Activated CD4-positive, alpha-beta T cell treated with anti-CD3 and anti-CD28 coated beads for 4 hours (primary cell): Measurements from ENCODE around the gene NRDC.
"Not testable (repeated sequence)": the region's sequence is repeated elsewhere in the genome, so short reads cannot be mapped to it uniquely, and the experiment has no call there.

Experiments used
- DNase-seq, 2 donors: peaks; one replicate each; pipeline ENCODE4 v3.0.0-alpha.2; 2020

Gene NRDC

GRCh38 chr1:51878616-51879336 lies at the start of gene NRDC:
TSS of gene NRDC (minus strand) at chr1:51878727. CDS start at chr1:51878615, 112 bp downstream.
- DNase-seq: peak; percentile 100

- DNase-seq: no peak
Measured at GRCh38 chr1:51927029-51927428, 48.5 kb upstream of the NRDC start.

GRCh38 chr1:51926171-51926812 lies 47.8 kb upstream of the NRDC start:
- no peak for DNase-seq

- DNase-seq: no peak
Measured at GRCh38 chr1:51924455-51924854, 45.9 kb upstream of the NRDC start.

- DNase-seq: no peak
Measured at GRCh38 chr1:51922040-51922439, 43.5 kb upstream of the NRDC start.

- DNase-seq: no peak
Measured at GRCh38 chr1:51920130-51920529, 41.6 kb upstream of the NRDC start.

- no peak for DNase-seq
Measured at GRCh38 chr1:51919684-51920083, 41.2 kb upstream of the NRDC start.

- no peak for DNase-seq
Measured at GRCh38 chr1:51916587-51917405, 38.3 kb upstream of the NRDC start.

- no peak for DNase-seq
Measured at GRCh38 chr1:51915951-51916350, 37.4 kb upstream of the NRDC start.

GRCh38 chr1:51912881-51913280 lies 34.4 kb upstream of the NRDC start:
- DNase-seq: no peak

- no peak for DNase-seq
Measured at GRCh38 chr1:51910221-51911000, 31.9 kb upstream of the NRDC start.

- no peak for DNase-seq
Measured at GRCh38 chr1:51908499-51908898, 30.0 kb upstream of the NRDC start.

- no peak for DNase-seq
Measured at GRCh38 chr1:51907079-51907702, 28.7 kb upstream of the NRDC start.

GRCh38 chr1:51906306-51907078 lies 28.0 kb upstream of the NRDC start:
- no peak for DNase-seq

- DNase-seq: no peak
Measured at GRCh38 chr1:51902456-51902855, 23.9 kb upstream of the NRDC start.

- no peak for DNase-seq
Measured at GRCh38 chr1:51901151-51901550, 22.6 kb upstream of the NRDC start.

- no peak for DNase-seq
Measured at GRCh38 chr1:51899022-51899421, 20.5 kb upstream of the NRDC start.

- no peak for DNase-seq
Measured at GRCh38 chr1:51898090-51898734, 19.7 kb upstream of the NRDC start.

- no peak for DNase-seq
Measured at GRCh38 chr1:51897699-51898031, 19.1 kb upstream of the NRDC start.

GRCh38 chr1:51894748-51895147 lies 16.2 kb upstream of the NRDC start:
- not testable (repeated sequence) for DNase-seq

- no peak for DNase-seq
Measured at GRCh38 chr1:51878308-51878615, 265 bp downstream of the NRDC start.
